B cell (primary cell): Measurements from ENCODE around the gene GBE1. TPM values are rescaled to one million over a fixed set of nuclear protein-coding genes. Genes with fewer than 3 reads are reported as not detected.

Experiments
- ATAC-seq: fragments of 200-7000 bp; cut with Tn5 transposase; one replicate; pipeline ENCODE4 v1.10.0; 2021; ENCODE audit warnings: low read depth, mild to moderate bottlenecking, moderate number of reproducible peaks, moderate library complexity
- CTCF ChIA-PET: fragments of 350-600 bp; sonication (Branson Sonifier 250); formaldehyde crosslinking; loops from one replicate; lab custom pipeline; 2021; ENCODE audit warnings: antibody characterized with exemption, inconsistent platforms; lab: Charles Lee
- POLR2A ChIA-PET: fragments of 350-600 bp; sonication (Branson Sonifier 250); formaldehyde crosslinking; loops from one replicate; lab custom pipeline; 2021; ENCODE audit warnings: antibody characterized with exemption; lab: Charles Lee
- DNase-seq: peaks from one replicate; pipeline ENCODE4 v3.0.0; 2013
- H2AFZ ChIP-seq: 2 replicates; pipeline ENCODE4 v1.6.1; 2012; ENCODE audit warnings: mild to moderate bottlenecking, low read depth, low read length; ENCODE audit not compliant: insufficient read depth, poor library complexity, severe bottlenecking
- H3K27ac ChIP-seq, 2 donors: 1 replicate in 1 of 2; 2 replicates in 1 of 2; pipeline ENCODE4 v1.5.1; 2012 to 2013; ENCODE audit warnings: low read length in 2 of 2, mild to moderate bottlenecking in 2 of 2, moderate library complexity in 1 of 2
- H3K27me3 ChIP-seq, 4 experiments: fragments of 200-600 bp in 1 of 4; sonication (generic) in 1 of 4; replicated peaks in 1 of 4; 1 replicate in 2 of 4; 2 replicates in 2 of 4; pipeline versions ENCODE4 v1.6.1 to v1.7.0; 2013 to 2016; ENCODE audit warnings: low read length in 3 of 4, mild to moderate bottlenecking in 2 of 4, mixed read lengths in 1 of 4, moderate library complexity in 1 of 4; ENCODE audit not compliant: insufficient read depth in 4 of 4, control insufficient read depth in 3 of 4; ENCODE audit errors: control extremely low read depth in 1 of 4
- H3K36me3 ChIP-seq, 2 experiments: replicated peaks in 1 of 2; 1 replicate in 1 of 2; 2 replicates in 1 of 2; pipeline versions ENCODE4 v1.6.1 to v1.7.1; 2013; ENCODE audit warnings: low read length in 1 of 2; ENCODE audit not compliant: insufficient read depth in 2 of 2, control insufficient read depth in 1 of 2; ENCODE audit errors: control extremely low read depth in 1 of 2, extremely low read depth in 1 of 2
- H3K4me1 ChIP-seq, 2 donors: fragments of 200-600 bp in 1 of 2; sonication (generic) in 1 of 2; 1 replicate in 1 of 2; 2 replicates in 1 of 2; pipeline versions ENCODE4 v1.5.1 to v1.6.1; 2013 to 2017; ENCODE audit warnings: low read length in 2 of 2; ENCODE audit not compliant: control insufficient read depth in 2 of 2, insufficient read depth in 2 of 2
- H3K4me2 ChIP-seq: replicated peaks from 2 replicates; pipeline ENCODE3; 2012; ENCODE audit warnings: mild to moderate bottlenecking, low read depth, low read length; ENCODE audit not compliant: poor library complexity, severe bottlenecking
- H3K4me3 ChIP-seq, 5 experiments: fragments of 200-600 bp in 1 of 5; sonication (generic) in 1 of 5; 1 replicate in 3 of 5; 2 replicates in 2 of 5; pipeline versions ENCODE4 v1.5.1 to v1.7.0; 2011 to 2016; ENCODE audit warnings: low read length in 4 of 5, mild to moderate bottlenecking in 4 of 5, low read depth in 2 of 5, control low read depth in 1 of 5, moderate library complexity in 1 of 5; ENCODE audit not compliant: insufficient read depth in 1 of 5; ENCODE audit errors: control extremely low read depth in 1 of 5, extremely low read depth in 1 of 5
- H3K79me2 ChIP-seq: fragments of 200-600 bp; sonication (generic); one replicate; pipeline ENCODE4 v1.6.0; 2016; ENCODE audit warnings: low read length; ENCODE audit not compliant: control insufficient read depth, insufficient read depth
- H3K9ac ChIP-seq: fragments of 200-600 bp; sonication (generic); 2 replicates; pipeline ENCODE4 v1.6.1; 2017; ENCODE audit warnings: mild to moderate bottlenecking, low read length, moderate library complexity
- H3K9me3 ChIP-seq, 3 donors: one replicate each; pipeline versions ENCODE4 v1.6.1 to v1.7.1; 2013; ENCODE audit warnings: low read length in 2 of 3; ENCODE audit not compliant: control insufficient read depth in 2 of 3, insufficient read depth in 1 of 3; ENCODE audit errors: control extremely low read depth in 1 of 3
- H4K20me1 ChIP-seq: 2 replicates; pipeline ENCODE4 v1.6.0; 2012; ENCODE audit warnings: mild to moderate bottlenecking, low read length; ENCODE audit not compliant: insufficient read depth, control insufficient read depth, poor library complexity, severe bottlenecking
- H3K27ac Mint-ChIP-seq: one replicate; pipeline ENCODE4 v1.8.0; 2021; ENCODE audit warnings: mixed read lengths
- H3K27me3 Mint-ChIP-seq: one replicate; pipeline ENCODE4 v1.8.0; 2021; ENCODE audit warnings: mixed read lengths
- H3K4me1 Mint-ChIP-seq: one replicate; pipeline ENCODE4 v1.8.0; 2021; ENCODE audit warnings: mixed read lengths
- H3K4me3 Mint-ChIP-seq: one replicate; pipeline ENCODE4 v1.8.0; 2021; ENCODE audit warnings: mixed read lengths
- H3K9me3 Mint-ChIP-seq: one replicate; pipeline ENCODE4 v1.8.0; 2022; ENCODE audit warnings: mixed read lengths; ENCODE audit not compliant: insufficient read depth
- EZH2 ChIP-seq: IDR thresholded peaks from 2 replicates; pipeline ENCODE4 v1.6.1; 2012; ENCODE audit warnings: borderline replicate concordance, low read depth, mild to moderate bottlenecking, moderate library complexity, low read length; ENCODE audit not compliant: insufficient read depth, poor library complexity, severe bottlenecking
- WGBS: methylation state at CpG from one replicate; pipeline ENCODE4 v1.1.5; 2013; ENCODE audit warnings: missing lambda C conversion rate; ENCODE audit not compliant: insufficient coverage; 5-methylcytosine and 5-hydroxymethylcytosine counted together
- intact Hi-C: fragments of 100-400 bp; cut with micrococcal nuclease; formaldehyde crosslinking; loops from one replicate; pipeline ENCODE4 v1.10.0; 2022
- polyA plus RNA-seq: library from polyadenylated mRNA; depleted of rRNA; stranded (reverse); fragments of >200 nt; gene quantifications from 2 replicates; pipeline ENCODE4 v1.2.3, GENCODE V29; 2012
- total RNA-seq, 2 donors: library from RNA; stranded (reverse); fragments of 120-200 nt in 1 of 2; gene quantifications; 1 replicate in 1 of 2; 2 replicates in 1 of 2; pipeline versions ENCODE4 v1.2.3 to v1.2.4, GENCODE V29; 2013 to 2022
- TF ChIP-seq, protein P1 (sequence below): fragments of 200-600 bp; IDR thresholded peaks from one replicate; pipeline ENCODE4 v1.8.0; 2022; ENCODE audit warnings: antibody characterized with exemption, mild to moderate bottlenecking

The GBE1 gene
- total and polyA plus RNA-seq, 2 donors (not counting 1 experiment from before 2014, with no cell fraction given), result 3.4 to 20.8 TPM

DNA sequence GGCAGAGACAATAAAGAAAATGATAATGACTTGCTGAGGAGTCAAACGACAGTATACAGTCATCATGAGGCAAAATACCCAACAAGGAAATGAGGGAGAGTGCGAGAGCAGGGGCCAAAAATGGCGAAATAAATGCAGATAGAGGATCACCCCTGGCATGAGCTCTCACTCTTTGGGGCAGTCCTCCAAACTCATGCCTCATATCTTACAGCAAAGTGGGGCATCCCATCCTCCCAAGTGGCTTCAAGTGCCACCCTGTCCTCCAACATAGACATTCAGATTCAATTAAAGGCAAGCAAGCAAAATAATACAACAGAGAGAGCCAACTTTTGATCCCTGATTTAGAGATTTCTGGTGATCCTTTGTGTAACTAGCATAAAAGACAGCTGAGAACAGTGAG, 278.4 kb downstream of the GBE1 start:
- ChIA-PET CTCF (no interaction called here), POLR2A (no interaction called here)
- Histone ChIP-seq H3K36me3 (no peaks in the 10 kb centered on the region), H3K4me3 (no peak overlapping the region), H3K27ac (no peak overlapping the region), H3K27me3 (no peaks in the 10 kb centered on the region), H3K79me2 (no peaks in the 10 kb centered on the region), H3K4me1 (peaks cover 6 to 9% of the 10 kb centered on the region in 2 donors), H3K9ac (no peak overlapping the region), H4K20me1 (no peaks in the 10 kb centered on the region), H2AFZ (no peak overlapping the region), H3K4me2 (no peak overlapping the region), H3K9me3 (no peaks in the 10 kb centered on the region)
- DNase-seq, result no peak
- intact Hi-C loops, result no loop called here
- Mint-ChIP-seq H3K27ac (no peak overlapping the region), H3K9me3 (no peaks in the 10 kb centered on the region), H3K27me3 (no peaks in the 10 kb centered on the region), H3K4me1 (peaks cover 15% of the 10 kb centered on the region), H3K4me3 (no peak overlapping the region)
- TF ChIP-seq EZH2, result no peak
- TF ChIP-seq, protein P1, sequence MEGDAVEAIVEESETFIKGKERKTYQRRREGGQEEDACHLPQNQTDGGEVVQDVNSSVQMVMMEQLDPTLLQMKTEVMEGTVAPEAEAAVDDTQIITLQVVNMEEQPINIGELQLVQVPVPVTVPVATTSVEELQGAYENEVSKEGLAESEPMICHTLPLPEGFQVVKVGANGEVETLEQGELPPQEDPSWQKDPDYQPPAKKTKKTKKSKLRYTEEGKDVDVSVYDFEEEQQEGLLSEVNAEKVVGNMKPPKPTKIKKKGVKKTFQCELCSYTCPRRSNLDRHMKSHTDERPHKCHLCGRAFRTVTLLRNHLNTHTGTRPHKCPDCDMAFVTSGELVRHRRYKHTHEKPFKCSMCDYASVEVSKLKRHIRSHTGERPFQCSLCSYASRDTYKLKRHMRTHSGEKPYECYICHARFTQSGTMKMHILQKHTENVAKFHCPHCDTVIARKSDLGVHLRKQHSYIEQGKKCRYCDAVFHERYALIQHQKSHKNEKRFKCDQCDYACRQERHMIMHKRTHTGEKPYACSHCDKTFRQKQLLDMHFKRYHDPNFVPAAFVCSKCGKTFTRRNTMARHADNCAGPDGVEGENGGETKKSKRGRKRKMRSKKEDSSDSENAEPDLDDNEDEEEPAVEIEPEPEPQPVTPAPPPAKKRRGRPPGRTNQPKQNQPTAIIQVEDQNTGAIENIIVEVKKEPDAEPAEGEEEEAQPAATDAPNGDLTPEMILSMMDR, result no peak
- WGBS, result 90% methylated on average over 2 of the region's 3 CpGs
- ATAC-seq, result no peak

- Histone ChIP-seq H3K27ac (no peak overlapping the region), H4K20me1 (no peaks in the 10 kb centered on the region), H3K4me2 (no peak overlapping the region), H3K4me1 (no peaks in the 10 kb centered on the region), H2AFZ (no peak overlapping the region), H3K9me3 (no peaks in the 10 kb centered on the region), H3K4me3 (no peak overlapping the region), H3K79me2 (no peaks in the 10 kb centered on the region), H3K27me3 (no peaks in the 10 kb centered on the region), H3K36me3 (no peaks in the 10 kb centered on the region), H3K9ac (no peak overlapping the region)
- peaks cover 4% of the 10 kb centered on the region for H3K27me3 Mint-ChIP-seq
- intact Hi-C loops, result no loop called here
- DNase-seq (no peak), ATAC-seq (no peak)
- no CpG with 5 or more reads among the region's 2 CpGs for WGBS
- no peaks in the 10 kb centered on the region for H3K4me1 Mint-ChIP-seq
- H3K9me3 Mint-ChIP-seq, result no peaks in the 10 kb centered on the region
- TF ChIP-seq EZH2, result no peak
- TF ChIP-seq, protein P1, result no peak
- POLR2A ChIA-PET, result no interaction called here
- H3K27ac Mint-ChIP-seq, result no peak overlapping the region
- CTCF ChIA-PET, result no interaction called here
- H3K4me3 Mint-ChIP-seq, result no peak overlapping the region
Observed at GRCh38 chr3:81477740-81478139, 283.7 kb downstream of the GBE1 start.
